ENCODE results near the gene ZNF516.

The ZNF516 gene

GRCh38 chr18:76507830-76508385 lies 12.9 kb upstream of the ZNF516 start:
- DNase-seq, result no peak

GRCh38 chr18:76506974-76507764 lies 12.1 kb upstream of the ZNF516 start:
- no peak for DNase-seq

- DNase-seq, result no peak
Observed at GRCh38 chr18:76506395-76506794, 11.4 kb upstream of the ZNF516 start.

GRCh38 chr18:76505614-76506013 lies 10.6 kb upstream of the ZNF516 start:
- no peak for DNase-seq

- DNase-seq, result no peak
Observed at GRCh38 chr18:76504749-76505148, 9.7 kb upstream of the ZNF516 start.

GRCh38 chr18:76503649-76504386 lies 8.8 kb upstream of the ZNF516 start:
- no peak for DNase-seq

GRCh38 chr18:76502551-76502950 lies 7.5 kb upstream of the ZNF516 start:
- no peak for DNase-seq

GRCh38 chr18:76499637-76500340 lies 4.7 kb upstream of the ZNF516 start:
- DNase-seq, result no peak

GRCh38 chr18:76499021-76499420 lies 4.0 kb upstream of the ZNF516 start:
- no peak for DNase-seq

GRCh38 chr18:76498064-76498463 lies 3.0 kb upstream of the ZNF516 start:
- no peak for DNase-seq

GRCh38 chr18:76497021-76497420 lies 2.0 kb upstream of the ZNF516 start:
- no peak for DNase-seq

- peak; percentile 34 for DNase-seq
Observed at GRCh38 chr18:76496194-76496890, 1.3 kb upstream of the ZNF516 start.

GRCh38 chr18:76495435-76496193 lies 572 bp upstream of the ZNF516 start:
- DNase-seq, result peak; percentile 19

GRCh38 chr18:76494231-76495005 lies 624 bp downstream of the ZNF516 start:
- no peak for DNase-seq

GRCh38 chr18:76493213-76494161 lies 1.6 kb downstream of the ZNF516 start:
- no peak for DNase-seq

GRCh38 chr18:76492669-76493212 lies 2.3 kb downstream of the ZNF516 start:
- DNase-seq, result peak; percentile 99

- DNase-seq, result peak; percentile 45
Observed at GRCh38 chr18:76491776-76492668, 3.0 kb downstream of the ZNF516 start.

- DNase-seq, result peak; percentile 55
Observed at GRCh38 chr18:76491473-76491775, 3.6 kb downstream of the ZNF516 start.

Data from stimulated activated CD4-positive, alpha-beta T cell treated with anti-CD3 and anti-CD28 coated beads, Interleukin-4, amount 100 ng/mL, for 24 hours (primary cell).